Caco-2 (cell line): ENCODE data around the gene NYNRIN. TPM values are rescaled to one million over a fixed set of nuclear protein-coding genes. Genes with fewer than 3 reads are reported as not detected.

Source experiments
- BruUV-seq: library from RNA; stranded (reverse); fragments of 400-500 nt; replicated peaks from 2 replicates; lab custom pipeline; 2021; lab: Mats Ljungman, UMichigan
- CTCF ChIA-PET: fragments of 300-600 bp; sonication (Branson Sonifier 250); formaldehyde crosslinking; loops from one replicate; lab custom pipeline; 2022; ENCODE audit warnings: antibody characterized with exemption; lab: Charles Lee
- POLR2A ChIA-PET: fragments of 300-600 bp; sonication (Branson Sonifier 250); formaldehyde crosslinking; loops from one replicate; lab custom pipeline; 2022; ENCODE audit warnings: antibody characterized with exemption; lab: Charles Lee
- DNase-seq, 2 experiments: peaks; one replicate each; pipeline versions ENCODE4 v3.0.0 to v3.0.0-alpha.2; 2020 to 2022
- H3K27me3 ChIP-seq: replicated peaks from 2 replicates; pipeline ENCODE4 v1.6.0; 2011; ENCODE audit warnings: low read length; ENCODE audit not compliant: control insufficient read depth, insufficient read depth
- H3K36me3 ChIP-seq: 2 replicates; pipeline ENCODE4 v1.5.1; 2011; ENCODE audit warnings: low read length; ENCODE audit not compliant: control insufficient read depth, insufficient read depth
- H3K4me1 ChIP-seq: fragments of 250-450 bp; sonication (Bioruptor Pico); 2 replicates; pipeline ENCODE4 v1.5.1; 2020; ENCODE audit warnings: mild to moderate bottlenecking
- H3K4me3 ChIP-seq: 2 replicates; pipeline ENCODE4 v1.5.1; 2011; ENCODE audit warnings: low read depth, mild to moderate bottlenecking, control low read depth, low read length
- H3K9me3 ChIP-seq: fragments of 250-450 bp; sonication (Bioruptor Pico); 2 replicates; pipeline ENCODE4 v1.5.1; 2020; ENCODE audit warnings: mild to moderate bottlenecking, moderate library complexity
- H3K27ac Mint-ChIP-seq: one replicate; pipeline ENCODE4 v1.8.0; 2022; ENCODE audit warnings: mixed read lengths; ENCODE audit not compliant: unreplicated experiment
- H3K27me3 Mint-ChIP-seq: one replicate; pipeline ENCODE4 v1.8.0; 2022; ENCODE audit warnings: mixed read lengths; ENCODE audit not compliant: insufficient read depth, unreplicated experiment
- H3K36me3 Mint-ChIP-seq: one replicate; pipeline ENCODE4 v1.8.0; 2022; ENCODE audit warnings: mild to moderate bottlenecking, mixed read lengths; ENCODE audit not compliant: insufficient read depth, unreplicated experiment
- H3K4me1 Mint-ChIP-seq: one replicate; pipeline ENCODE4 v1.8.0; 2022; ENCODE audit warnings: low read depth, mixed read lengths; ENCODE audit not compliant: unreplicated experiment
- H3K4me3 Mint-ChIP-seq: one replicate; pipeline ENCODE4 v1.8.0; 2022; ENCODE audit warnings: mild to moderate bottlenecking, moderate library complexity, mixed read lengths; ENCODE audit not compliant: unreplicated experiment
- H3K9me3 Mint-ChIP-seq: one replicate; pipeline ENCODE4 v1.8.0; 2022; ENCODE audit warnings: mixed read lengths; ENCODE audit not compliant: unreplicated experiment
- intact Hi-C: fragments of 100-400 bp; cut with micrococcal nuclease; formaldehyde crosslinking; loops from one replicate; pipeline ENCODE4 v1.10.0; 2022; ENCODE audit not compliant: unreplicated experiment
- total RNA-seq: library from RNA; stranded (reverse); gene quantifications from 2 replicates; pipeline ENCODE4 v1.2.3, GENCODE V29; 2022
- TF ChIP-seq, protein P1 (sequence below), 2 experiments: fragments of 200-600 bp in 1 of 2; IDR thresholded peaks; 1 replicate in 1 of 2; 2 replicates in 1 of 2; pipeline versions ENCODE4 v1.5.1 to v1.8.0; 2011 to 2022; ENCODE audit warnings: antibody characterized with exemption in 1 of 2, control low read depth in 1 of 2, inconsistent platforms in 1 of 2, low read depth in 1 of 2, low read length in 1 of 2, mild to moderate bottlenecking in 1 of 2, moderate library complexity in 1 of 2; ENCODE audit not compliant: insufficient read depth in 1 of 2, severe bottlenecking in 1 of 2, unreplicated experiment in 1 of 2

Gene NYNRIN
- total RNA-seq, 1 experiment from 2014 or later: 5.9 TPM

DNA sequence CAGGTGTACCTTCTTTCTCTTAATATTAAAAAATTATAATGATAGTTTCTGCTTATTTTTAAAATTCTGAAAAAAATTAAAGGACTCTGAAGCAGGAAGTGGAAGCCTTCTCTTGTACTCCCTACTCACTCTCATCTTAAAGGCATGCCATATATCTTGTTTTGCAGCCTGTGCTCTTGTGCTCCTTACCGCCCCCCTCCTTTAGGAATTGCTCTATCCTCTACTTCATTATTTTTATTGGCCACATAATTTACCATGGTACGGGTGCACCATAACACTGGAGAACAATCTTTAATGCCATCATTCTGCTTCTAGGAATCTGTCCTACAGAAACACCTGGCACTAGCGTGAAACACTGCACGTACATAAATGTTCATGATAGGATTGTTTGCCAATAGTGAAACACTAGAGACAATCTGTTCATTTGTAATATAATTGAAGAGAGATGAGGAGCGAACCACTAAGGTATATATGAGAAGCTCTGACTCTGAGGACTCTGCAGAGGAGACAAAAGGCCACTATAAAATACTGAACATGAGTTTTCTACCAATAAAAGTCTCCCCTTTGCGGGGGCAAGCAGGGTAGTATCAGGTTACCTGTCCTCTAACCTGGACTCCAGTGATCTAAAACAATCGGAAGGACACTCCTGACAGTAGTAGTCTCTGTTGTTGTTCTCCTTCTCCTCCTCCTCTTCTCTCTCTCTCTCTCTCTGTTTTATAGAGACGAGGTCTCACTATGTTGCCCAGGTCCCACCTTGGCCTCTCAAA is 6.3 kb upstream of the NYNRIN start:
- Mint-ChIP-seq H3K4me1 (peaks cover 21% of the 10 kb centered on the region), H3K36me3 (no peaks in the 10 kb centered on the region), H3K27ac (no peak overlapping the region), H3K4me3 (no peak overlapping the region), H3K9me3 (no peaks in the 10 kb centered on the region), H3K27me3 (no peaks in the 10 kb centered on the region)
- H3K27me3 ChIP-seq: no peaks in the 10 kb centered on the region
- TF ChIP-seq, protein P1, sequence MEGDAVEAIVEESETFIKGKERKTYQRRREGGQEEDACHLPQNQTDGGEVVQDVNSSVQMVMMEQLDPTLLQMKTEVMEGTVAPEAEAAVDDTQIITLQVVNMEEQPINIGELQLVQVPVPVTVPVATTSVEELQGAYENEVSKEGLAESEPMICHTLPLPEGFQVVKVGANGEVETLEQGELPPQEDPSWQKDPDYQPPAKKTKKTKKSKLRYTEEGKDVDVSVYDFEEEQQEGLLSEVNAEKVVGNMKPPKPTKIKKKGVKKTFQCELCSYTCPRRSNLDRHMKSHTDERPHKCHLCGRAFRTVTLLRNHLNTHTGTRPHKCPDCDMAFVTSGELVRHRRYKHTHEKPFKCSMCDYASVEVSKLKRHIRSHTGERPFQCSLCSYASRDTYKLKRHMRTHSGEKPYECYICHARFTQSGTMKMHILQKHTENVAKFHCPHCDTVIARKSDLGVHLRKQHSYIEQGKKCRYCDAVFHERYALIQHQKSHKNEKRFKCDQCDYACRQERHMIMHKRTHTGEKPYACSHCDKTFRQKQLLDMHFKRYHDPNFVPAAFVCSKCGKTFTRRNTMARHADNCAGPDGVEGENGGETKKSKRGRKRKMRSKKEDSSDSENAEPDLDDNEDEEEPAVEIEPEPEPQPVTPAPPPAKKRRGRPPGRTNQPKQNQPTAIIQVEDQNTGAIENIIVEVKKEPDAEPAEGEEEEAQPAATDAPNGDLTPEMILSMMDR (IDR thresholded peaks at IDR 0.05; ENCODE audit: insufficient read depth in 1 of 2, low read depth in 1 of 2, low read length in 1 of 2, severe bottlenecking in 1 of 2, unreplicated experiment in 1 of 2): no peak
- BruUV-seq: no TSS peak
- no peaks in the 10 kb centered on the region for H3K9me3 ChIP-seq
- no peaks in the 10 kb centered on the region for H3K36me3 ChIP-seq
- intact Hi-C loops: loop anchor here (2.0 kb wide), 1 partner anchor 26 kb away; no protein-coding TSS in a partner anchor
- no peak overlapping the region for H3K4me3 ChIP-seq
- ChIA-PET POLR2A (no interaction called here), CTCF (no interaction called here)
- H3K4me1 ChIP-seq: peaks cover 5% of the 10 kb centered on the region
- DNase-seq: peak in 1 of 2 experiments; percentile 37

DNA sequence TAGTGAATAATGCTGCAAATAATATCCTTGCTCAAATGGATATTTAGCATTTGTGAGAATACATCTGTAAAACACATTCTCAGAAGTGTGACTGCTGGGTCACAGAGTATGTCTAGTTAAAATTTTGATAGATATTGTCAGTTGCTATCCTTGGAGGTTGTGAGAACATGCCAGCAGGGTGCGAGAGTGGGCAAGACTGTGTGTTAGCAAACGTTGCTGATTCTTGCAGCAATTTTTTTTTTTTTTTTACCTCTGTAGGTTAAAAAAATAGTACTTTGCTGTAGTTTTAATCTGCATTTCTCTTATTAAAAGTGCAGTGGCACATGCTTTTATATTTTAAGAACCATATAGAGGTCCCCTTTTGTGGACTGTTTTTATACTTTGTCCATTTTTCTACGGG is 4.5 kb upstream of the NYNRIN start:
- Histone ChIP-seq H3K36me3 (no peaks in the 10 kb centered on the region), H3K9me3 (no peaks in the 10 kb centered on the region), H3K27me3 (no peaks in the 10 kb centered on the region), H3K4me1 (peaks cover 5% of the 10 kb centered on the region), H3K4me3 (no peak overlapping the region)
- H3K4me3 Mint-ChIP-seq: no peak overlapping the region
- no peaks in the 10 kb centered on the region for H3K9me3 Mint-ChIP-seq
- CTCF ChIA-PET: interaction anchor here (1.0 kb wide), 1 partner anchor 37 kb away, joined by 4 read pairs; no protein-coding TSS in a partner anchor
- no peaks in the 10 kb centered on the region for H3K36me3 Mint-ChIP-seq
- intact Hi-C loops: loop anchor here (1.0 kb wide), 1 partner anchor 37 kb away; no protein-coding TSS in a partner anchor
- TF ChIP-seq, protein P1 (IDR thresholded peaks at IDR 0.05; ENCODE audit: insufficient read depth in 1 of 2, low read depth in 1 of 2, low read length in 1 of 2, severe bottlenecking in 1 of 2, unreplicated experiment in 1 of 2): no peak
- H3K27ac Mint-ChIP-seq: no peak overlapping the region
- DNase-seq: no peak
- H3K4me1 Mint-ChIP-seq: peaks cover 22% of the 10 kb centered on the region
- POLR2A ChIA-PET: no interaction called here
- H3K27me3 Mint-ChIP-seq: no peaks in the 10 kb centered on the region
- no TSS peak for BruUV-seq

GRCh38 chr14:24395609-24396582 is 2.9 kb upstream of the NYNRIN start:
- intact Hi-C loops: no loop called here
- no peaks in the 10 kb centered on the region for H3K36me3 ChIP-seq
- no TSS peak for BruUV-seq
- Mint-ChIP-seq H3K4me3 (no peak overlapping the region), H3K4me1 (peaks cover 33% of the 10 kb centered on the region), H3K9me3 (no peaks in the 10 kb centered on the region), H3K27ac (no peak overlapping the region), H3K36me3 (no peaks in the 10 kb centered on the region), H3K27me3 (no peaks in the 10 kb centered on the region)
- no peak for DNase-seq
- TF ChIP-seq, protein P1 (IDR thresholded peaks at IDR 0.05; ENCODE audit: insufficient read depth in 1 of 2, low read depth in 1 of 2, low read length in 1 of 2, severe bottlenecking in 1 of 2, unreplicated experiment in 1 of 2): no peak
- H3K4me3 ChIP-seq: no peak overlapping the region
- peaks cover 16% of the 10 kb centered on the region for H3K4me1 ChIP-seq
- no peaks in the 10 kb centered on the region for H3K9me3 ChIP-seq
- ChIA-PET POLR2A (no interaction called here), CTCF (interaction anchor here (0.6 kb wide), 1 partner anchor 62 kb away, joined by 3 read pairs; no protein-coding TSS in a partner anchor)
- H3K27me3 ChIP-seq: no peaks in the 10 kb centered on the region
